ENCODE data around the gene HSPA9. TPM values are rescaled to one million over a fixed set of nuclear protein-coding genes. Genes with fewer than 3 reads are reported as not detected.

The HSPA9 gene
- total and polyA plus RNA-seq, 7 donors = 289 to 718 (median 483) TPM

DNA sequence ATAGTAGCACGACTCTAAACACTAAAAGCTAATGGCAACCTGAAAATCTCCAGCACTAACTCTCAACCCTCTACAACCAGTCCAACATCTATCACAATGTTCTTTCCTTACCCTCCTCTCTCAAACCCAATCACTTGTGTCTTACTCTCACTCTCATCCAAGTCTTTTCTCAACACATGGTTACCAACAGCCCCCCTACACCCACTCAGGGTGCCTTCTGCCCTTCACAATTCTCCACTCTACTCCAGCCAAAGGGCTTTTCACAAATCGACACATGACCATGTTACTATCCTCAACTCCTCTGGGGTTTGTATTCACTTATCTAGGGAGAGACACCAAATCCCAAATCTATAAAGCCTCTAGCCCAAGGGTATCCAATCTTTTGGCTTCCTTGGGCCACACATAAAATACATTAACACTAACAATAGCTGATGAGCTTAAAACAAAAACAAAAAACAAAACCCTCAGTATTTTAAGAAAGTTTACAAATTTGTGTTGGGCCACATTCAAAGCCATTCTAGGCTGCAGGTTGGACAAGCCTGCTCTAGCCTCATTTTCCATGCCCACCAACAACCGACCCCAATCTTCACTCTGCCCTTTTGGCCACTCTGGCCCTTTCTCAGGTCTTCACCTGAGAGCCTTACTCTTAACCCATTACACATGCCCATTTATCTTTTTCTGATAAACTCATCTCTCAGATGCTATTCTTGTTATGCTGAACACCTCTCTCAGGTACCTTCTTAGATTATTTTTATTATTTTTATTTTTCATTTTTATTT lies 11.7 kb downstream of the HSPA9 start:
- WGBS, 3 donors = 62 to 77% (median 67%) methylated on average over 3 of the region's 3 CpGs
- TF ChIP-seq, protein P1, sequence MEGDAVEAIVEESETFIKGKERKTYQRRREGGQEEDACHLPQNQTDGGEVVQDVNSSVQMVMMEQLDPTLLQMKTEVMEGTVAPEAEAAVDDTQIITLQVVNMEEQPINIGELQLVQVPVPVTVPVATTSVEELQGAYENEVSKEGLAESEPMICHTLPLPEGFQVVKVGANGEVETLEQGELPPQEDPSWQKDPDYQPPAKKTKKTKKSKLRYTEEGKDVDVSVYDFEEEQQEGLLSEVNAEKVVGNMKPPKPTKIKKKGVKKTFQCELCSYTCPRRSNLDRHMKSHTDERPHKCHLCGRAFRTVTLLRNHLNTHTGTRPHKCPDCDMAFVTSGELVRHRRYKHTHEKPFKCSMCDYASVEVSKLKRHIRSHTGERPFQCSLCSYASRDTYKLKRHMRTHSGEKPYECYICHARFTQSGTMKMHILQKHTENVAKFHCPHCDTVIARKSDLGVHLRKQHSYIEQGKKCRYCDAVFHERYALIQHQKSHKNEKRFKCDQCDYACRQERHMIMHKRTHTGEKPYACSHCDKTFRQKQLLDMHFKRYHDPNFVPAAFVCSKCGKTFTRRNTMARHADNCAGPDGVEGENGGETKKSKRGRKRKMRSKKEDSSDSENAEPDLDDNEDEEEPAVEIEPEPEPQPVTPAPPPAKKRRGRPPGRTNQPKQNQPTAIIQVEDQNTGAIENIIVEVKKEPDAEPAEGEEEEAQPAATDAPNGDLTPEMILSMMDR (IDR thresholded peaks at IDR 0.05) = no peak
- peaks cover 32 to 96% of the 10 kb centered on the region in 2 donors for H3K36me3 ChIP-seq (ENCODE audit: insufficient read depth in 1 of 2, low read depth in 1 of 2)
- no peak overlapping the region for H3K27ac ChIP-seq
- H3K27me3 ChIP-seq (ENCODE audit: insufficient read depth in 3 of 3, low read length in 2 of 3) = no peaks in the 10 kb centered on the region
- no peak for DNase-seq
- intact Hi-C loops (cut with DNase I) = loop anchor here in 1 of 2 donors (5.0 kb wide), 1 partner anchor 381 kb away; no protein-coding TSS in a partner anchor
- no peak overlapping the region for H3K4me3 ChIP-seq
- no peaks in the 10 kb centered on the region for H3K9me3 ChIP-seq
- peaks cover 5% of the 10 kb centered on the region for H3K4me1 ChIP-seq
- no peak for ATAC-seq

DNA sequence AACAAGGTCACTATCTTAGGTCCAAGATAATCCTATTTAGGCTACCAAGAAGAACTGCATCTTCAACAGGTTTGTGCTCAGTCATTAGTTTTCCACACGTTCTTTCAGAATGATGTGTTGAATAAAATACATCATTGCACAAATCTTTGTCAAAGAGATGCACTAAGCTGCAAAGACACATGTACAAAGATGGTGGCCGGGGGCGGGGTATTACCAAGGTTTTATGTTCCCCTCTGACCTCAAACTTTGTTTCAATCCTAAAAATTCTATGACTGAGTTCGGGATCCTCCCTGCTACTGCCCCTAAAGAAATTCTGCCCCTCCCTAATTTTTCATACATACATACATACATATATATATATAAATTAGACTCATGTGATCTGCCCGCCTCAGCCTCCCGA lies 14.2 kb downstream of the HSPA9 start:
- Histone ChIP-seq H3K27ac (no peak overlapping the region), H3K4me1 (no peaks in the 10 kb centered on the region), H3K36me3 (ENCODE audit: insufficient read depth in 1 of 2, low read depth in 1 of 2) (peaks cover 43 to 96% of the 10 kb centered on the region in 2 donors), H3K9me3 (no peaks in the 10 kb centered on the region), H3K27me3 (ENCODE audit: insufficient read depth in 3 of 3, low read length in 2 of 3) (no peaks in the 10 kb centered on the region), H3K4me3 (no peak overlapping the region)
- ATAC-seq (no peak), DNase-seq (no peak)
- intact Hi-C loops (cut with DNase I) = loop anchor here in 1 of 2 donors (5.0 kb wide), 1 partner anchor 379 kb away; no protein-coding TSS in a partner anchor
- TF ChIP-seq, protein P1 (IDR thresholded peaks at IDR 0.05) = no peak
- WGBS, 3 donors = 89 to 94% (median 94%) methylated on average over 6 of the region's 6 CpGs

DNA sequence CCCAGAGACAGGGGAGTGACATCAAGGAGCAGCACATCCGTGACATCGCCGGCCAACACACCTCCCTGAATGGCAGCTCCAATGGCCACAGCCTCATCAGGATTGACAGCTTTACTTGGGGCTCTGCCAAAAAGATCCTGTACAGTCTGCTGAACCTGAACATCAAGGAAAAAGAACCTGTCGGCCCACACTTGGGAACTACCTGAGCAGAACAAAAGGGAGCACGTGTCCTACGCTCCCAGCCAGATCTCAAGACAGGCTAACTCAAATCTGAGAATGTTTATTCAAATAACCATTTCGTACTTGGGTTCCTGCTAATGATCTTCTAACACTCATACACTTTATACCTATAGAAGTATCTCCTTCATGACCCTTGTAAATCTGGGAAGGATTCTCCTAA lies 15.3 kb downstream of the HSPA9 start:
- Histone ChIP-seq H3K36me3 (ENCODE audit: insufficient read depth in 1 of 2, low read depth in 1 of 2) (peaks cover 38 to 96% of the 10 kb centered on the region in 2 donors), H3K4me3 (no peak overlapping the region), H3K9me3 (no peaks in the 10 kb centered on the region), H3K4me1 (no peaks in the 10 kb centered on the region), H3K27ac (no peak overlapping the region), H3K27me3 (ENCODE audit: insufficient read depth in 3 of 3, low read length in 2 of 3) (no peaks in the 10 kb centered on the region)
- DNase-seq = no peak
- ATAC-seq = peak in 3 of 4 donors; percentile 16 to 50 (median 50)
- TF ChIP-seq, protein P1 (IDR thresholded peaks at IDR 0.05) = no peak
- intact Hi-C loops (cut with DNase I) = loop anchor here in 1 of 2 donors (5.0 kb wide), 1 partner anchor 378 kb away; no protein-coding TSS in a partner anchor
- WGBS, 3 donors = 81 to 89% (median 82%) methylated on average over 7 of the region's 7 CpGs

DNA sequence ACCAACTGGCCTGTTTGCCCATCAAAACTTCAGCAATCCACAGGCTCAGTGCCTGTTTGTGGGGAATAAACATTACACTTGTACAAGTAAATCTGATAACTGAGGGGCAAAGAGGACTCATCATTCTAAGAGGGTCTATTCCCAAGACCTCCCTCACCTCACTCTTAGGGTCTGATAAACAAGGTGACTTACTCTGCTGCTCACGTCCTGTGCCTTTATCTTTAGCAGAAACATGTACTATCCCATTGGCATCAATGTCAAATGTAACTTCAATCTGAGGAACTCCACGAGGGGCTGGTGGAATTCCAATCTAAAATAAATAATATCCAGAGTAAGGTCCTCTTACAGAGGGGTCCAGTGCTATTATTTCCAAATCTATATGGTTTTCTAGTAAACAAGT lies 17.5 kb downstream of the HSPA9 start:
- WGBS, 3 donors = 83 to 90% (median 90%) methylated on average over 2 of the region's 2 CpGs
- no peak overlapping the region for H3K27ac ChIP-seq
- no peak overlapping the region for H3K4me3 ChIP-seq
- H3K36me3 ChIP-seq (ENCODE audit: insufficient read depth in 1 of 2, low read depth in 1 of 2) = peaks cover 37 to 96% of the 10 kb centered on the region in 2 donors
- TF ChIP-seq, protein P1 (IDR thresholded peaks at IDR 0.05) = no peak
- no peaks in the 10 kb centered on the region for H3K9me3 ChIP-seq
- intact Hi-C loops (cut with DNase I) = no loop called here
- no peak for DNase-seq
- H3K4me1 ChIP-seq = no peaks in the 10 kb centered on the region
- ATAC-seq = no peak
- H3K27me3 ChIP-seq (ENCODE audit: insufficient read depth in 3 of 3, low read length in 2 of 3) = no peaks in the 10 kb centered on the region
